Central memory CD8-positive, alpha-beta T cell (primary cell): Measurements from ENCODE around the gene EPHA3.

Experiments
- ATAC-seq: fragments of 150-1000 bp; cut with Tn5 transposase; replicated peaks from 2 replicates; pipeline ENCODE4 v1.10.0; 2022; ENCODE audit warnings: mild to moderate bottlenecking, moderate FRiP score, moderate number of reproducible peaks; ENCODE audit not compliant: poor library complexity, severe bottlenecking; ENCODE audit errors: extremely low read depth
- DNase-seq, 2 donors: peaks; one replicate each; pipeline ENCODE4 v3.0.0; 2021; ENCODE audit warnings: low spot score in 2 of 2
- H3K27ac Mint-ChIP-seq: one replicate; pipeline ENCODE4 v1.8.0; 2022; ENCODE audit warnings: low read depth, mild to moderate bottlenecking, moderate library complexity, mixed read lengths
- H3K27me3 Mint-ChIP-seq: one replicate; pipeline ENCODE4 v1.8.0; 2022; ENCODE audit warnings: mixed read lengths
- H3K36me3 Mint-ChIP-seq: one replicate; pipeline ENCODE4 v1.8.0; 2022; ENCODE audit warnings: mild to moderate bottlenecking, moderate library complexity, mixed read lengths; ENCODE audit not compliant: insufficient read depth
- H3K4me1 Mint-ChIP-seq: one replicate; pipeline ENCODE4 v1.8.0; 2022; ENCODE audit warnings: mixed read lengths
- H3K4me3 Mint-ChIP-seq: one replicate; pipeline ENCODE4 v1.8.0; 2022; ENCODE audit warnings: mild to moderate bottlenecking, moderate library complexity, mixed read lengths
- H3K9me3 Mint-ChIP-seq: one replicate; pipeline ENCODE4 v1.8.0; 2022; ENCODE audit warnings: mixed read lengths

The EPHA3 gene

DNA sequence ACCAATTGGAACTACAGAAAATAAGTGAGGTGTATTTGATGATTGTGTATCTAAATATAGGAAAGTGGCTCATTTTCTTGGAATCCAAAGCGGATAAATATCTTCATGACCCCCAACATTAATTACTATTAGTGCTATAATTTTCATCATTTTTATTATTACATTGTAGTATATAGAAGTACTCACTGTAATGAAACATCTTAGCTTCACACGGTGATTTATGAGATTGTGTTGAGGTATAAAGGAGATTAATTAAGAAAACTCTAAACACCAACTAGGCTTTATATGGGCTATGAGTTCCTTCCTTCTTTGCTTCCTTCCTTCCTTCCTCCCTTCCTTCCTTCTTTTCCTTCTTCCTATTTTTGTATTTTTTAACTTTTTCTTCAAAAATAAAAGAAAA, 52.2 kb downstream of the EPHA3 start:
- Mint-ChIP-seq H3K4me1 (no peaks in the 10 kb centered on the region), H3K27me3 (no peaks in the 10 kb centered on the region), H3K27ac (no peak overlapping the region), H3K9me3 (peaks cover 10% of the 10 kb centered on the region), H3K36me3 (no peaks in the 10 kb centered on the region), H3K4me3 (no peak overlapping the region)
- no peak for DNase-seq
- no peak for ATAC-seq

GRCh38 chr3:89164774-89165173, 57.4 kb downstream of the EPHA3 start:
- ATAC-seq (no peak), DNase-seq (no peak)
- H3K36me3 Mint-ChIP-seq = no peaks in the 10 kb centered on the region
- no peak overlapping the region for H3K27ac Mint-ChIP-seq
- no peak overlapping the region for H3K4me3 Mint-ChIP-seq
- H3K4me1 Mint-ChIP-seq = no peaks in the 10 kb centered on the region
- peaks cover 11% of the 10 kb centered on the region for H3K9me3 Mint-ChIP-seq
- no peaks in the 10 kb centered on the region for H3K27me3 Mint-ChIP-seq

GRCh38 chr3:89165636-89166263, 58.3 kb downstream of the EPHA3 start:
- Mint-ChIP-seq H3K36me3 (no peaks in the 10 kb centered on the region), H3K27ac (no peak overlapping the region), H3K4me1 (no peaks in the 10 kb centered on the region), H3K9me3 (peaks cover 11% of the 10 kb centered on the region), H3K27me3 (no peaks in the 10 kb centered on the region), H3K4me3 (no peak overlapping the region)
- DNase-seq (no peak), ATAC-seq (no peak)

DNA sequence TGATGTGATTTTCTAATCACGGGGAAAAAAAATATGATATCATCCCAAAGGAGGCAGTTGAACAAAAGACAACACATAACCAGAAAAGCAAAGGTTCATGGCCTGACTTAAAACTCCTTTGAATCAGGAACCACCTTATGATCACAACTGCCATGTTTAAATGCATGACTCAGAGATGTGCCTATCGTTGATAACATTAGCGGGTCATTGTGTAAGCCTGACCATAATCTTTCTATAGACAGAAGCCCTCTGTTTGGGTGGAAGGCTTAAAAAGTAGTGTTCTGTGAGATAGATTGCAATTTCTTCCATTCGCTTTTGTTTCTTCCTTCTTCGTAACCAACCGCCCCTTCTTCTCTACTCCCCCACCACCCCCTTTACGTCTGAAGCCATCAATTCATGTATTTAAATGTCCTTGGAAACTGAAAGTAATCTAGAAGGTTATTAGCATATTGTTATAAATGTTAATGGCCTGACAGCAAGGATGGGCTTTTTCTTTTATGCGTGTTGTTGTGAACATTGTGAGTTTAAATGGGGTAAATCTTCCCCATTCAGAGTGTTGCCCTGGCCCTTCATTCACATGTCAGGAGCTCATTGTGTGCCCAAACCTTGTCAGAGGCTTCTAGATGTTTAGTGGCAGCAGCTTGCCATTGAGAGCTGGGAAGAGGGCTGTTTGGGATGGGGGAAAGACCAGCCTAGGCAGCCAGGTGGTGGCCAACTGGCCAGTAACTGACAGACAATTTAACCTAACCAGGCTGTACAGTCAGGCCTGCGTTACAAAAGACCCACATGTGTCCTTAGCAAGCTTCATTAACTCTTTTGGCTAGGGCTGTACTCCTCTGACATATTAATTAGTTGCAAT, 64.5 kb downstream of the EPHA3 start:
- H3K4me1 Mint-ChIP-seq = no peaks in the 10 kb centered on the region
- DNase-seq = no peak
- H3K36me3 Mint-ChIP-seq = no peaks in the 10 kb centered on the region
- ATAC-seq = no peak
- H3K27ac Mint-ChIP-seq = no peak overlapping the region
- no peak overlapping the region for H3K4me3 Mint-ChIP-seq
- H3K9me3 Mint-ChIP-seq = no peaks in the 10 kb centered on the region
- H3K27me3 Mint-ChIP-seq = no peaks in the 10 kb centered on the region

GRCh38 chr3:89173546-89173945, 66.1 kb downstream of the EPHA3 start:
- no peaks in the 10 kb centered on the region for H3K36me3 Mint-ChIP-seq
- no peaks in the 10 kb centered on the region for H3K4me1 Mint-ChIP-seq
- H3K27ac Mint-ChIP-seq = no peak overlapping the region
- ATAC-seq (no peak), DNase-seq (no peak)
- H3K4me3 Mint-ChIP-seq = no peak overlapping the region
- H3K9me3 Mint-ChIP-seq = no peaks in the 10 kb centered on the region
- no peaks in the 10 kb centered on the region for H3K27me3 Mint-ChIP-seq

DNA sequence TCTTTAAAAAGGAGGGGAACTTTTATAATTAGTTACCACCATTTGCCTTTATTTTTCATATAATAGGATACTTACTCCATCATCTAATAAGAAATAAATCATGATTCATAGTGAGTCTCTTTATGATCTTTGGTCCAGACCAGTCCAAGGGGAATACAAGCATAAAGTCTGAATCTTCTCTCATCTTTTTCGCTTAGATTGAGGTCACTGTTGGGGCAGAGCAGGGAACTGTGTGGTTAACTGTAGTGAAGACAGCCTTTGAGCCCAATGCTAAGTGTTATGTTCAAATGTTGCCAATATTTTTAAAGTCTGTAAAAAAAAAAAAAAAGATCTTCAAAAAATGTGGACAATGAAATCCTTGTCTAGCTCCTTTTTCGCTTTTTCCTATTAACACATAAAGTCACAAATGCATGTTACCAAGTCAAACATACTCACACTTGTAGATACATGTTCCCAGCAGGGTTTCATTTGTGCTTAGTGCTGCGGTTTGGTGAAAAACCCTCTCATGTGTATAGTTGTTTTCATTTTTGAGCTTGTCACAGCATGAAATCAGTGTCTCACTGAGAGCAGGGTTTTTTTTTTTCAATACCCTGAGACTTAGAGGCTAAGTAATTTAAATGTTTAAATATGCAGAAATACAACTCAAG, 72.1 kb downstream of the EPHA3 start:
- Mint-ChIP-seq H3K4me3 (no peak overlapping the region), H3K27me3 (no peaks in the 10 kb centered on the region), H3K9me3 (peaks cover 5% of the 10 kb centered on the region), H3K4me1 (no peaks in the 10 kb centered on the region), H3K36me3 (no peaks in the 10 kb centered on the region), H3K27ac (no peak overlapping the region)
- no peak for ATAC-seq
- no peak for DNase-seq

GRCh38 chr3:89180334-89180733, 72.9 kb downstream of the EPHA3 start:
- Mint-ChIP-seq H3K4me3 (no peak overlapping the region), H3K27ac (no peak overlapping the region), H3K27me3 (no peaks in the 10 kb centered on the region), H3K9me3 (peaks cover 6% of the 10 kb centered on the region), H3K4me1 (no peaks in the 10 kb centered on the region), H3K36me3 (no peaks in the 10 kb centered on the region)
- ATAC-seq = no peak
- DNase-seq = no peak

GRCh38 chr3:89182056-89182455, 74.6 kb downstream of the EPHA3 start:
- DNase-seq = no peak
- Mint-ChIP-seq H3K27me3 (no peaks in the 10 kb centered on the region), H3K27ac (no peak overlapping the region), H3K9me3 (peaks cover 14% of the 10 kb centered on the region), H3K4me3 (no peak overlapping the region), H3K36me3 (no peaks in the 10 kb centered on the region), H3K4me1 (no peaks in the 10 kb centered on the region)
- no peak for ATAC-seq

DNA sequence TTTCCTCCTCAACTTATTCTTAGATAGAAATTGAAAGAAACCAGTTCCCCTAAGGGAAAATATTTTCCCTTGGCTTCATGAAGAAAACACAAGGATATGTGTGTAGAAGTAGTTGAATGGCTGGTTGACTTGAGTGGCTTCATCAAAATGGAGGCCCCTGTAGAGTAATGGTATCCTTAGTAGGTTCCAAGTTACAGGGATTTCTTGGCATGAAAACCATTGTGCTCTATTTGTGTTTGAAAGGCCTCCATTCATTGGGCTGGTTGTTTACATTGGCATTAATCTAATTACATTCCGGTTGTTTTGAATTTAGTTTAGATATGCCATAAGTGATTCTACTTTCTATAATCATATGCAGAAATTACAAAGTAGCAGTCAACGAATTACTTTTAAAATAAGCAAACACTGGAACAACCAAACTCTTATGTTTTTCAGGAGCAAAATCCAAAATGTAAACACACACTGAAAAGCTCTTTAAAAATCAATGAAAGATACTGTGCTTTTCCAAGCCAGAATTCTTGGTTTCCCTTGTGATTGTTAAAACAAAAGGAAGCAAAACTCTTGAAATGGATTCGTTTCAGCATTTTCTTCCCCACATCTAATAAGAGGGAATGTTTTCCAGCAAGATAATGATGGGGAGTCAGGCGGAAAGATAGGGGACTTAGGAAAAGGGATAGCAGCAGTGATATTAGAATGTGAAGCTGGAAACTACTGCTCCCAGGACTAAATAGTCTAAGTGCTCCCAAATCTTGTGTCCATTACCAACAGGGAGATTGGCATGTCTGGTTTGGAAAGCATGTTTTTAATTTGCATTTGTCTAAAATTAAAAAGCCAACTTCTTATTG, 77.0 kb downstream of the EPHA3 start:
- Mint-ChIP-seq H3K27me3 (no peaks in the 10 kb centered on the region), H3K4me3 (no peak overlapping the region), H3K4me1 (no peaks in the 10 kb centered on the region), H3K9me3 (peaks cover 22% of the 10 kb centered on the region), H3K36me3 (no peaks in the 10 kb centered on the region), H3K27ac (no peak overlapping the region)
- ATAC-seq (no peak), DNase-seq (no peak)

GRCh38 chr3:89186456-89186855, 79.0 kb downstream of the EPHA3 start:
- Mint-ChIP-seq H3K9me3 (peaks cover 27% of the 10 kb centered on the region), H3K27ac (no peak overlapping the region), H3K4me3 (no peak overlapping the region), H3K36me3 (no peaks in the 10 kb centered on the region), H3K27me3 (no peaks in the 10 kb centered on the region), H3K4me1 (no peaks in the 10 kb centered on the region)
- DNase-seq (no peak), ATAC-seq (no peak)

- Mint-ChIP-seq H3K27me3 (no peaks in the 10 kb centered on the region), H3K36me3 (no peaks in the 10 kb centered on the region), H3K27ac (no peak overlapping the region), H3K4me1 (no peaks in the 10 kb centered on the region), H3K4me3 (no peak overlapping the region), H3K9me3 (peaks cover 35% of the 10 kb centered on the region)
- DNase-seq (no peak), ATAC-seq (no peak)
Observed at GRCh38 chr3:89198591-89198990, 91.2 kb downstream of the EPHA3 start.

DNA sequence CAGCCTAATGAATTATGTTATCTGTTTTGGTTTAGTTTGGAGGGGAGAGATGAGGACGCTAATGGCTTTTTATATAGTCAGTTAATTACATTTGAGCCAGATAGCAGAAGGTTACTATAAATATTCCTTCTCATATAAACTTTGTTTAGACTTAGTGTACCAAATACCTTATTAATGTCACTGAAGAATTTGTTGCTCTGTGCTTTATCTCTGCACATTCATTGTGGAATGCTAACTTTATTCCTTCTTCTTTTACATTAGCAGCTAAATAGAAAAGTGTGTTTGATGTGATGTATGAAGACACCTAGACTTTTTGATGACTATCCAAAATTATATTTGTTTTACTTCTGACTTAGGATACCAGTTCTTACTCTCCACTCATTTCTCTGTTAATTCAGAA, 105.2 kb downstream of the EPHA3 start:
- Mint-ChIP-seq H3K9me3 (peaks cover 10% of the 10 kb centered on the region), H3K36me3 (no peaks in the 10 kb centered on the region), H3K27ac (no peak overlapping the region), H3K27me3 (no peaks in the 10 kb centered on the region), H3K4me3 (no peak overlapping the region), H3K4me1 (no peaks in the 10 kb centered on the region)
- ATAC-seq = no peak
- DNase-seq = no peak
